Suprapubic skin (tissue), 3 donors: ENCODE data around the gene PIK3R2.
A peak's percentile ranks its signal among the peaks of the same experiment; 100 is the strongest.

ENCODE experiments used
- CTCF ChIP-seq, 2 donors: fragments of 200-600 bp in 1 of 2; fragments of 450-650 bp in 1 of 2; sonication (generic) in 1 of 2; IDR thresholded peaks; one replicate each; pipeline ENCODE4 v1.5.1; 2016 to 2019; ENCODE audit warnings: antibody characterized with exemption in 2 of 2, mild to moderate bottlenecking in 1 of 2, moderate library complexity in 1 of 2
- EP300 ChIP-seq: sonication (generic); formaldehyde crosslinking; IDR thresholded peaks from one replicate; pipeline ENCODE4 v1.6.1; 2017; ENCODE audit warnings: antibody characterized with exemption
- POLR2A ChIP-seq, 2 donors: fragments of 450-650 bp; IDR thresholded peaks; one replicate each; pipeline ENCODE4 v1.6.1; 2017; ENCODE audit warnings: antibody characterized with exemption in 2 of 2, mild to moderate bottlenecking in 2 of 2, moderate library complexity in 2 of 2

- TF ChIP-seq POLR2A (IDR thresholded peaks at IDR 0.05): no peak
- peak; percentile 38 to 80 for TF ChIP-seq CTCF (IDR thresholded peaks at IDR 0.05)
- TF ChIP-seq EP300: no peak
These were observed 15.1 kb downstream of the PIK3R2 start for GRCh38 chr19:18167975-18168645.
